ENCODE results near the gene PDE10A. TPM values are rescaled to one million over a fixed set of nuclear protein-coding genes. Genes with fewer than 3 reads are reported as not detected.
"Not testable (repeated sequence)": the region's sequence is repeated elsewhere in the genome, so short reads cannot be mapped to it uniquely, and the experiment has no call there.

PDE10A gene
- total RNA-seq, 2 experiments from 2014 or later: not detected

DNA sequence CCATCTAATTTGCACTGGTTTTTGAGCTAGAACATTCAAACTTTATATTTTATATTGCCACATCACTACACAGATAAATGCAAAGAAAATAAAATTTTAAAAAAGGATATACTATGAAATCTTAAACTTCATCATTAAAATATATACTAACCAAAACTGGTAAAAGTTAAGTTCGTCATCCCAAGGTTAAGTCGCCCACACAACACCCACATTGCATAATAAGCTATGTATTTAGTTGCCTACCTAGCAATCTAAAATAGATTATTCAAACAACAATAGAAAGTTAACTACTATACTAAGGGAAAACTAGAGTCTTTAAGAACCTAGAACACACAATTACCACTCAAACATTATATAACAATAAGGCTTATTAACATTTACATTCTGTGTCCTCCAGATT, 24.5 kb downstream of the PDE10A start:
- no peak overlapping the region for H3K4me3 Mint-ChIP-seq
- no peaks in the 10 kb centered on the region for H3K4me1 Mint-ChIP-seq
- CTCF ChIA-PET: interaction anchor here (0.6 kb wide), 1 partner anchor 1013 kb away, joined by 5 read pairs; no protein-coding TSS in a partner anchor
- H3K27me3 Mint-ChIP-seq: peaks cover 11% of the 10 kb centered on the region
- no peaks in the 10 kb centered on the region for H3K9me3 Mint-ChIP-seq (ENCODE audit: low read depth)
- DNase-seq: no peak
- no peaks in the 10 kb centered on the region for H3K36me3 Mint-ChIP-seq
- ATAC-seq: no peak
- no peak overlapping the region for H3K27ac Mint-ChIP-seq

GRCh38 chr6:165637586-165637985, 25.5 kb downstream of the PDE10A start:
- DNase-seq: no peak
- Mint-ChIP-seq H3K4me3 (no peak overlapping the region), H3K27me3 (peaks cover 11% of the 10 kb centered on the region), H3K27ac (no peak overlapping the region), H3K9me3 (ENCODE audit: low read depth) (no peaks in the 10 kb centered on the region), H3K36me3 (no peaks in the 10 kb centered on the region), H3K4me1 (peaks cover under 1% of the 10 kb centered on the region)
- CTCF ChIA-PET: no interaction called here
- ATAC-seq: no peak

DNA sequence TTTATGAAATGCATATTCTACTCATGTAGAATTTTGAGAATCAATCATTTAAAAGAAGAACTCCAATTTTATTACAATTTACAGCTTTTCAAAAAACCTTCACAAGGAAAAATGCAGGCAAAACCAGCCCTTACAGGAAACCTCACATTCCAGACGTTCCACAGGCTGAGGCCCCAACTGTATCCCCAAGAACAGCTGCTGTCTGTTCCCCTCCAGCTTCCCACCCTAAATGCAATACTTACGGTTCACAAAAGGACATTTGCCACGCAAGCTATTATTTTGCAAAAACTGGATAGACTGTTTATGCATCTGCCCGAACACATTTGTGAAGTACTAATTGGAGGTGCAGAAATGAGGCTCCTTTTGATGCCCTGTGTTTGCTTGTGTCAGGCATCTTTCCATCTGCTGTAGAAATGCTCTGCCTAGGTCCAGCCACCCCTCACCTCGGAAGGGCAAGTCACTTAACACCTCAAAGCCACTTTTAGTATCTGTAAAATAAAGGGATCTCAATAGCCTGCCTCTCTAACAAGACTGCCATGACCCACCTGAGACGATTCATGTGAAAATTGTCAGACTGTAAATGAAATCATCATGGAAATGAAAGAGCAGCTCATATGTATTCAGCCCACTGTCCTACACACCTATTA, 26.5 kb downstream of the PDE10A start:
- DNase-seq (no peak), ATAC-seq (no peak)
- H3K27me3 Mint-ChIP-seq: peaks cover 11% of the 10 kb centered on the region
- no peak overlapping the region for H3K27ac Mint-ChIP-seq
- no peaks in the 10 kb centered on the region for H3K36me3 Mint-ChIP-seq
- peaks cover 8% of the 10 kb centered on the region for H3K4me1 Mint-ChIP-seq
- no peaks in the 10 kb centered on the region for H3K9me3 Mint-ChIP-seq (ENCODE audit: low read depth)
- CTCF ChIA-PET: no interaction called here
- H3K4me3 Mint-ChIP-seq: no peak overlapping the region

DNA sequence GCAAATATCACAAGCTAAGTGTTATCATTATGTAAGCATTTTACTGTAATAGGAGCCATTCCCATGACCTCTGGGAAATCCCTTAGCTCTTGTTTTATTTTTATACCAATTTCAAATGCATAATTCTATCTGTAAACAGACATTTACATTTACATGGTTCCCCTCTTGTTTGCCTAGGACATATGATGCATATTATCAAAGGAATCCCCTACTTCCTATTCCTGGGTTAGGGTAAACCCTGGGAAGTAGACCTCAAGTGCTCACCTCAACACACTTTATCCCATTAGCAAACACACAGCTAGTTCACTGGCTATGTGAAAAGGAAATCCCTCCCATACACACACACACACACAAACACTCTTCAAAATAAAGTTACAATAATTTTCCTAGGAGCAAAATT, 27.1 kb downstream of the PDE10A start:
- CTCF ChIA-PET: no interaction called here
- ATAC-seq: no peak
- DNase-seq: no peak
- Mint-ChIP-seq H3K36me3 (no peaks in the 10 kb centered on the region), H3K27ac (no peak overlapping the region), H3K9me3 (ENCODE audit: low read depth) (no peaks in the 10 kb centered on the region), H3K27me3 (peaks cover 11% of the 10 kb centered on the region), H3K4me3 (no peak overlapping the region), H3K4me1 (peaks cover 8% of the 10 kb centered on the region)

- no peak for DNase-seq
- no peak for ATAC-seq
- CTCF ChIA-PET: no interaction called here
Observed at GRCh38 chr6:165634101-165634880, 28.8 kb downstream of the PDE10A start.

DNA sequence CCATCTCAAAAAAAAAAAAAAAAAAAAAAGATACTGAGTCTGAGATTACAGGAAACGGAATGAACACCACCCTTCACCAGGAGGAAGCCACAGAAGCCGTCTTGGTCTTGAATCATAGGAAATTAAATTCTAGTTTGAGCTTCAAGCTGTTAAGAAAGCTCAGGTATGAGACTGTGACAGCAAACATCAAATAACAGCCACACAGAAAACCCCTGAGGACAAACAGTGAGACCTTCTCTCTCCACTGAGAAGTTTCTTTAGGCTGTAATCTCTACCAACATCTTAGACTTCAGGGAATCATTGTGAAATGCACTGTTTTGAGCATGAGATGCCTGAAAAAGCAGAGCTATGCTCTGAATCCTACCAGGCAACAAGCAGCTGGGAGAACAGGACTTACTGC, 30.8 kb downstream of the PDE10A start:
- H3K9me3 Mint-ChIP-seq (ENCODE audit: low read depth): no peaks in the 10 kb centered on the region
- peaks cover 15% of the 10 kb centered on the region for H3K27me3 Mint-ChIP-seq
- H3K27ac Mint-ChIP-seq: no peak overlapping the region
- no peak for DNase-seq
- ATAC-seq: no peak
- H3K4me1 Mint-ChIP-seq: peaks cover 8% of the 10 kb centered on the region
- H3K4me3 Mint-ChIP-seq: no peak overlapping the region
- CTCF ChIA-PET: no interaction called here
- H3K36me3 Mint-ChIP-seq: no peaks in the 10 kb centered on the region

More at GRCh38 chr6:165634101-165634880, 28.8 kb downstream of the PDE10A start:
- Mint-ChIP-seq H3K9me3 (ENCODE audit: low read depth) (no peaks in the 10 kb centered on the region), H3K4me1 (peaks cover 8% of the 10 kb centered on the region), H3K36me3 (no peaks in the 10 kb centered on the region), H3K4me3 (no peak overlapping the region), H3K27ac (no peak overlapping the region), H3K27me3 (peaks cover 15% of the 10 kb centered on the region)

- Mint-ChIP-seq H3K27ac (no peak overlapping the region), H3K4me3 (no peak overlapping the region), H3K4me1 (peaks cover 8% of the 10 kb centered on the region), H3K36me3 (no peaks in the 10 kb centered on the region), H3K9me3 (ENCODE audit: low read depth) (no peaks in the 10 kb centered on the region), H3K27me3 (peaks cover 15% of the 10 kb centered on the region)
- CTCF ChIA-PET: no interaction called here
- no peak for DNase-seq
- no peak for ATAC-seq
Observed at GRCh38 chr6:165630544-165630953, 32.5 kb downstream of the PDE10A start.

GRCh38 chr6:165628955-165629354, 34.1 kb downstream of the PDE10A start:
- H3K36me3 Mint-ChIP-seq: no peaks in the 10 kb centered on the region
- H3K27me3 Mint-ChIP-seq: peaks cover 6% of the 10 kb centered on the region
- DNase-seq (no peak), ATAC-seq (no peak)
- no peak overlapping the region for H3K4me3 Mint-ChIP-seq
- CTCF ChIA-PET: no interaction called here
- H3K4me1 Mint-ChIP-seq: peaks cover 8% of the 10 kb centered on the region
- peaks cover under 1% of the 10 kb centered on the region for H3K9me3 Mint-ChIP-seq (ENCODE audit: low read depth)
- no peak overlapping the region for H3K27ac Mint-ChIP-seq

DNA sequence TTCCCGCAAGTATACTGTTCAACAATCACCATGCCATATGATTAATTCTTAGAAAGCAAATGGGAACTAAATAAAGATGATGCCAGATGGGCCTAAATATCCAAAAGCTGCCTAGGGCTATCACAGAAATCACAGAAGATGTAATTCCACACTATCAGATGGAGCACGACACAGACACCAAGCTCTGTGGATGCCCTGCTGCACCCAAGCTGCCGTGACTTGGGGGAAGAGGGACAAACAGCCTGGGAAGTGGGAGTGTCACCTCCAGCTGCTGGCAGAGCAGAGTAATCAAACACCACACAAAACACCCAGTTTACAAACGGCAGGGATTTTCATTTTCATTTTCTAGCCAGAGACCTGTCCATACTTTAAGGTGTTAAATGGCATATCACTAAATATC, 35.7 kb downstream of the PDE10A start:
- Mint-ChIP-seq H3K36me3 (no peaks in the 10 kb centered on the region), H3K27ac (no peak overlapping the region), H3K4me1 (peaks cover 5% of the 10 kb centered on the region), H3K27me3 (peaks cover 4% of the 10 kb centered on the region), H3K9me3 (ENCODE audit: low read depth) (peaks cover 3% of the 10 kb centered on the region), H3K4me3 (no peak overlapping the region)
- no peak for ATAC-seq
- no peak for DNase-seq
- CTCF ChIA-PET: no interaction called here

DNA sequence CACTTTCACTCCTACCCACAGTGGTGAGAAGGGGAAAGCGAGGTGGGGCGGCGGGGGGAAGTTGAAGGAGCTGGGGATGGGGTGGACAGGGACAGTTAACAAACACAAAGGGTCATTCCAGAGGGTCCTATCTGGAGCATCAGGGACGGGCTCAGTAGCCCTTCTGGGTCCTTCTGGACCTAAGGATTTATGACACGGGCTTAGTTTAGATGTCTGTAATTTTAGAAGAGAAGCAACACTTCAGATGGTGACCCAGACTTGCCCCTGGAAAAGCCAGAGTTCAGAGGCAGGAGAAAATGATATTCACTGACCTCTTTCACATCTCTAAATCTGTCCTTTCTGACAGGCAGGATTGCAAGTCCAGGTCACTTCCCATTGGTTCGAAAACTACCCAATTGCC, 36.3 kb downstream of the PDE10A start:
- H3K36me3 Mint-ChIP-seq: no peaks in the 10 kb centered on the region
- ATAC-seq (no peak), DNase-seq (no peak)
- peaks cover 4% of the 10 kb centered on the region for H3K27me3 Mint-ChIP-seq
- H3K9me3 Mint-ChIP-seq (ENCODE audit: low read depth): peaks cover 3% of the 10 kb centered on the region
- CTCF ChIA-PET: no interaction called here
- no peak overlapping the region for H3K4me3 Mint-ChIP-seq
- no peaks in the 10 kb centered on the region for H3K4me1 Mint-ChIP-seq
- no peak overlapping the region for H3K27ac Mint-ChIP-seq

GRCh38 chr6:165624871-165625639, 38.0 kb downstream of the PDE10A start:
- no peaks in the 10 kb centered on the region for H3K36me3 Mint-ChIP-seq

GRCh38 chr6:165621940-165622339, 41.1 kb downstream of the PDE10A start:
- Mint-ChIP-seq H3K27me3 (no peaks in the 10 kb centered on the region), H3K9me3 (ENCODE audit: low read depth) (peaks cover 3% of the 10 kb centered on the region)

More at GRCh38 chr6:165624871-165625639, 38.0 kb downstream of the PDE10A start:
- ATAC-seq (no peak), DNase-seq (no peak)
- Mint-ChIP-seq H3K27ac (no peak overlapping the region), H3K4me3 (no peak overlapping the region), H3K9me3 (ENCODE audit: low read depth) (peaks cover 3% of the 10 kb centered on the region), H3K27me3 (no peaks in the 10 kb centered on the region), H3K4me1 (no peaks in the 10 kb centered on the region)
- CTCF ChIA-PET: no interaction called here

GRCh38 chr6:165618891-165619290, 44.1 kb downstream of the PDE10A start:
- DNase-seq; H3K9me3 Mint-ChIP-seq (ENCODE audit: low read depth); H3K4me1 Mint-ChIP-seq; H3K27me3 Mint-ChIP-seq; H3K36me3 Mint-ChIP-seq; H3K4me3 Mint-ChIP-seq; H3K27ac Mint-ChIP-seq; CTCF ChIA-PET; ATAC-seq: not testable (repeated sequence)

More at GRCh38 chr6:165621940-165622339, 41.1 kb downstream of the PDE10A start:
- DNase-seq (no peak), ATAC-seq (no peak)
- no peaks in the 10 kb centered on the region for H3K4me1 Mint-ChIP-seq
- H3K4me3 Mint-ChIP-seq: no peak overlapping the region
- CTCF ChIA-PET: no interaction called here
- H3K36me3 Mint-ChIP-seq: no peaks in the 10 kb centered on the region
- H3K27ac Mint-ChIP-seq: no peak overlapping the region

DNA sequence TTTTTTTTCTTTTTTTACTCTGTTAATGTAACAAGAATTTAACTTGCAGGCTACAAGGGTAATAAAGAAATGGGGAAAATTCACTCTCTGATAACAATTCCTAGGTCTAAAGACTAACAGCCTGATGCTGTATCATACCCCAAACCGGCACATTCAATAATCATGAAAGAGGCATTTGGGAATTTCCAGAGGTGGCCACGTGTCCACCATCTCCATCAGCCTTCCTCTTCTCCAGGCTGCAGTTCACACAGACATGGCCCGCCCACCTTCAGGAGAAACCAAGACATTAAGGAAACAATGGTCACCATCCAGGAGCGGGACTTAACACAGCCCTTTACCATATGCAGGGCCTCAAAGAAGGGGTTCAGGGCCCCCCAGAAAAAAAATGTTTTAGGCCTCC, 44.8 kb downstream of the PDE10A start:
- DNase-seq (no peak), ATAC-seq (no peak)
- CTCF ChIA-PET: no interaction called here
- no peaks in the 10 kb centered on the region for H3K27me3 Mint-ChIP-seq
- no peaks in the 10 kb centered on the region for H3K9me3 Mint-ChIP-seq (ENCODE audit: low read depth)
- H3K4me3 Mint-ChIP-seq: no peak overlapping the region
- no peaks in the 10 kb centered on the region for H3K4me1 Mint-ChIP-seq
- no peaks in the 10 kb centered on the region for H3K36me3 Mint-ChIP-seq
- no peak overlapping the region for H3K27ac Mint-ChIP-seq
